HUES64 (cell line): ENCODE data around the gene AMOTL2.
A peak's percentile ranks its signal among the peaks of the same experiment; 100 is the strongest.

Experiments
- H3K27ac ChIP-seq: 2 replicates; pipeline ENCODE4 v1.7.0; 2013; ENCODE audit warnings: low read depth, low read length, inconsistent platforms
- H3K27me3 ChIP-seq: 2 replicates; pipeline ENCODE4 v1.6.1; 2013; ENCODE audit warnings: mild to moderate bottlenecking, low read length; ENCODE audit not compliant: insufficient read depth
- H3K36me3 ChIP-seq: 2 replicates; pipeline ENCODE4 v1.6.1; 2013; ENCODE audit warnings: mild to moderate bottlenecking, low read length; ENCODE audit not compliant: insufficient read depth
- H3K4me1 ChIP-seq: 2 replicates; pipeline ENCODE4 v1.6.1; 2013; ENCODE audit warnings: mild to moderate bottlenecking, low read length, moderate library complexity; ENCODE audit not compliant: insufficient read depth
- H3K4me3 ChIP-seq: 2 replicates; pipeline ENCODE4 v1.5.1; 2013; ENCODE audit warnings: mild to moderate bottlenecking, low read length, moderate library complexity
- H3K9ac ChIP-seq: 2 replicates; pipeline ENCODE4 v1.6.1; 2013; ENCODE audit warnings: mild to moderate bottlenecking, low read depth, low read length
- H3K9me3 ChIP-seq: 2 replicates; pipeline ENCODE4 v1.6.1; 2013; ENCODE audit warnings: low read depth, low read length; ENCODE audit not compliant: insufficient read depth
- WGBS: fragments of 150-250, 120-280 bp; methylation state at CpG from one replicate; pipeline ENCODE4 v1.1.7; 2013; ENCODE audit warnings: missing lambda C conversion rate; 5-methylcytosine and 5-hydroxymethylcytosine counted together

The AMOTL2 gene

GRCh38 chr3:134320749-134321148 is 53.5 kb downstream of the AMOTL2 start:
- Histone ChIP-seq H3K4me1 (peaks cover 10% of the 10 kb centered on the region; the same call in 1 of the 2 replicates), H3K27me3 (no peaks in the 10 kb centered on the region), H3K9me3 (no peaks in the 10 kb centered on the region), H3K27ac (no peak overlapping the region), H3K4me3 (no peak overlapping the region), H3K36me3 (no peaks in the 10 kb centered on the region), H3K9ac (no peak overlapping the region)
- 85% methylated on average over 6 of the region's 6 CpGs for WGBS

DNA sequence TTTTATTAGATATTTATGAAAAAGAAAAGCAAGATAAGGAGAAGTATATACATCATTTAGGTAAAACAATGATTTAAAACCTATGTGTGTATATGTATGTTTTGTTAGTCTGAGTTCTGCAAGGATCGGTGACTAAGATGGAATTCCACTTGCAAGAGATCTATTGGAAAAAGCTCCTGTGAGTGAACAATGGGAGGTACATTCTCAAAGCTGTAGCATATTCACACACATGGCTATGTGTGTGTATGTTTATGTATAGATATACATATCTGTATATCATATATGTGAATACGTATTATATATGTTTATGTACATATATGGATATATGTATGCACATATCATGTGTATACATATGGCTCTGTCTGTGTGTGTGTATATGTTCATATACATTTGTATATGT is 54.3 kb downstream of the AMOTL2 start:
- Histone ChIP-seq H3K4me1 (peaks cover 17% of the 10 kb centered on the region), H3K9ac (no peak overlapping the region), H3K4me3 (no peak overlapping the region), H3K9me3 (no peaks in the 10 kb centered on the region), H3K36me3 (no peaks in the 10 kb centered on the region), H3K27ac (no peak overlapping the region), H3K27me3 (peaks cover 4% of the 10 kb centered on the region)
- 97% methylated on average over 1 of the region's 2 CpGs for WGBS

DNA sequence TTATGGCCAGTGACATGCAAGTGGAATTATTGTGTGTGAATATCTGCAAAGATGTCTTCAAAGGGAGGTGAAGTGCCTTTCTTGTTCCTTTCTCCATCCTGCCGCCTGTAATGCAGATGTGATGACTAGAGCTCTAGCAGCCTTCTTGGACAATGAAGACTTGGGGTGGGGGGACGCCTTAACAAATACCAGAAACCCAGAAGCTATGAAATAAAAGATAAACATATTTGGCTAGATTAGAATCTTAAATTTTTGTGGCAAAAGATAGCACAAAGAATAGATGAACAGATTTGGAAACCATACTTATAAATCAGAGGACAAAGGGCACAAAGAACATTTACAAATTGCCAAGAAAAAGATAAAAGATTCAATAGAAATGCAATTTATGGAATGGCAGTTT is 56.1 kb downstream of the AMOTL2 start:
- H3K36me3 ChIP-seq, result no peaks in the 10 kb centered on the region
- H3K27ac ChIP-seq, result no peak overlapping the region
- no peak overlapping the region for H3K9ac ChIP-seq
- no peak overlapping the region for H3K4me3 ChIP-seq
- H3K9me3 ChIP-seq, result no peaks in the 10 kb centered on the region
- WGBS, result 100% methylated on average over 2 of the region's 2 CpGs
- peaks cover 19% of the 10 kb centered on the region for H3K27me3 ChIP-seq
- peaks cover 31% of the 10 kb centered on the region for H3K4me1 ChIP-seq

GRCh38 chr3:134317106-134317947 is 56.9 kb downstream of the AMOTL2 start:
- Histone ChIP-seq H3K36me3 (no peaks in the 10 kb centered on the region), H3K9ac (no peak overlapping the region), H3K9me3 (no peaks in the 10 kb centered on the region), H3K27me3 (peaks cover 25% of the 10 kb centered on the region), H3K27ac (no peak overlapping the region), H3K4me1 (peaks cover 31% of the 10 kb centered on the region), H3K4me3 (no peak overlapping the region)
- 97% methylated on average over 6 of the region's 6 CpGs for WGBS

DNA sequence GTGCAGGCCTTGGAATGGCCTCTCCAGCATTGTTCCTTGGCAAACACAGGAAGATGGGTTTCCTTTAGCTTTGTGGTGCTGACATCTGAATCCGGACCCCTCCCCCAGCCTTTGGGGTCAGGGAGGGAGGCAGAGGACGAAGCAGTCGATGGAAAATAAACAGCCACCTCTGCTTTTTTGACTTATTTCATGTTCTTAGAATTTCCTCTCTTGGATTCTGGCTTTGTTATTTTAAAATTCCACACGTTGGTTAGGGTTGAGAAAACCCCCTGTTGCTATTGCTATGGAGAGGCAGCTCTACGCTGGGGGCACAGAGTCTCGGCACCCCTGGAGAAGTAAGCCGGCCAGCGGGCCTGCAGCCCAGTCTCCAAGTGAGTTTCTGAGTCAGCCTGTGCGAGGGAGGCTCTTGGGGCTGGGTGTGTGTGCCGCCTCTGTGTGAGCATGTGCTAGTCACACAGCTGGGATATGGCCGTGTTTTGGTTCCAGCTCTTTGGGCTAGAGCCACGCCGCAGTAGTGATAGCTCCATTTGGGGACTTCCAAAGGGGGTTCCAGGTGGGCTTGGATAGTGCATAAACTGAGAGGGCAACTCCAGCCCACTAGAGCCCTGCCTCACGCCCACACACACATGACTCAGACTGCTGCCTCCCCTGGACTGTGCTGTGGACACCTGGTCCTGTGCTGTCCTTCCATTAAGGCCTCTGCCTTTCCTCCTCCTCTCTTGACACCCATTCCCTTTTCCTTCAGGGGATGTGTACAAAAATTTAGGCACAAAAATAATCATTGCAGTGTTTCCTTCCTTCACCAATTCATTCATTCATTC is 58.8 kb downstream of the AMOTL2 start:
- Histone ChIP-seq H3K36me3 (no peaks in the 10 kb centered on the region), H3K27ac (no peak overlapping the region; the same call in 1 of the 2 replicates), H3K9me3 (no peaks in the 10 kb centered on the region), H3K9ac (no peak overlapping the region), H3K27me3 (peaks cover 25% of the 10 kb centered on the region), H3K4me1 (peaks cover 29% of the 10 kb centered on the region), H3K4me3 (no peak overlapping the region)
- 47% methylated on average over 14 of the region's 14 CpGs for WGBS

DNA sequence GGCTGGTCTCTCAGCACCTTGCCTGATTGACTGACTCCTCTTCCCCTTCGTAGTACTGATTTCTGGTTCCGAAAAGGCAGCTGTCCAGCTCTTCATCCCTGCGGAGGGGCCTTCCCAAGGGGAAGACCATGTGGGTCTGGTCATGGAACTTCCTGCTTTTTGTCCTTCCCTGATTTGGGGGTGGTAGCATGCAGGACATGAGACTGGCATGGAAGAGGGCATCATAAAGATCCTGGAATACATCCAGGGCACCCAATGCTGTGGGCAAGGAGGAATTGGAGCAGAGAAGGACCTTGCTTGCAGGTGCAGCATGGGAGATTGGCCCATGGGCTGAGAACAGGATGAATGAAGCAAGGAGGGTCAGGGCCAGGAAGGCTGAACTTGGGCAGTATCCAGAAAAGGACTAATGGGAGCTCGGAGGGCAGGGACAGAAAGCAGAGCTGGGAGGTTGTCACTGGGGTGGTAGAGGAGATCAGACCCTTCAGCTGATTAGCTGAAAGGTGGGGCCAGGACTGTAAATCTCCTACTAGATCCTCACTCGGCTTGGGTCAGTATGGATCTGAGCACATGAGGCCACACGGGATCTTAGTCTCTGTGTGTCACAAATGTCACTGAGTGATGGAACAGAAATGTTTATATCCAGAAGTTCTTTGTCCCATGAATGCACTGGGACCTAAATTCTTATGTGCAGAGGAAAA is 59.5 kb downstream of the AMOTL2 start:
- Histone ChIP-seq H3K27me3 (peaks cover 25% of the 10 kb centered on the region), H3K9ac (no peak overlapping the region), H3K9me3 (no peaks in the 10 kb centered on the region), H3K36me3 (no peaks in the 10 kb centered on the region), H3K4me3 (no peak overlapping the region), H3K4me1 (peaks cover 33% of the 10 kb centered on the region), H3K27ac (no peak overlapping the region)
- WGBS, result 88% methylated on average over 6 of the region's 6 CpGs

DNA sequence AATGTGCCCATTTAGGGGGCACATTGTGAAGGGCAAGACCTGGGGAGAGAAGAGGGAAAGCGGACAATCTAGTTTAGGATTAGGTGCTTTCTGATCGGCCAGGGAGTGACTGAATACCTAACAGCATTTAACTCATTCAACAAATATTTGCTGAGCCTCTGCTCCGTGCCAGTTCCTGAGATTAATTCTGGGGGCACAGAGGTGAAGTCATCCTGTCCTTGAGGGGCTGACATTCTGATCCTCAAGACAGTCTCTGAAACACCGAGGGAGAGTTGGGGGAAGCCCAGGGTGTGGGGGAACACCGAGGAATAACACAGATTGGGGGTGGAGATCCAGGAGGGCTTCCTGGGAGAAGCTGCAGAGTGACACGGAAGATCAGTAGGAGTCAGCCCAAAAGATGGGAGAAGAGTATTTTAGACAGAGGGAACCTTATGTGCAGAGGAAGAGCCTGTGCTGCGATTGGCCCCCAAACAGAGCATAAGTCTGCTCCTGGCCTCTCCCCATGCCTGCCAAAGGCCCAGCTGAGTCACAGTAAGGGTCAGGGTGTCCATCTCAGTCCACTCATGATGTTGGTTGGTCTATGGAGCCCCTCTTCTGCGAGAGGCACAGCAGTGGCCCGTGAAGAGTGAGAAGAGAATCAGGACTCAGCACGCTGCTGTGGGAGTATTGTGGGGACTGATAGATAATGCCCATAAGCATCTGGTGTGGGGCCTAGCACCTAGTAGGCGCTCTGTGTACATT is 60.2 kb downstream of the AMOTL2 start:
- WGBS, result 78% methylated on average over 11 of the region's 11 CpGs
- Histone ChIP-seq H3K4me3 (peak overlapping the region; percentile 46), H3K9ac (peak overlapping the region; percentile 72)

GRCh38 chr3:134312873-134313846 is 61.1 kb downstream of the AMOTL2 start:
- H3K4me3 ChIP-seq, result peak overlapping the region; percentile 46
- peaks cover 35% of the 10 kb centered on the region for H3K4me1 ChIP-seq
- H3K27me3 ChIP-seq, result peaks cover 25% of the 10 kb centered on the region
- no peaks in the 10 kb centered on the region for H3K36me3 ChIP-seq
- H3K9me3 ChIP-seq, result no peaks in the 10 kb centered on the region
- peak overlapping the region; percentile 72 for H3K9ac ChIP-seq
- 36% methylated on average over 74 of the region's 74 CpGs for WGBS
- peak overlapping the region; percentile 91 for H3K27ac ChIP-seq

More for the DNA sequence above, 60.2 kb downstream of the AMOTL2 start:
- H3K9me3 ChIP-seq, result no peaks in the 10 kb centered on the region
- H3K27ac ChIP-seq, result peak overlapping the region; percentile 91
- peaks cover 25% of the 10 kb centered on the region for H3K27me3 ChIP-seq
- H3K4me1 ChIP-seq, result peaks cover 33% of the 10 kb centered on the region
- H3K36me3 ChIP-seq, result no peaks in the 10 kb centered on the region

GRCh38 chr3:134312072-134312872 is 62.0 kb downstream of the AMOTL2 start:
- Histone ChIP-seq H3K27ac (no peak overlapping the region), H3K4me1 (peaks cover 36% of the 10 kb centered on the region), H3K27me3 (peaks cover 25% of the 10 kb centered on the region), H3K9ac (peak overlapping the region; percentile 3; the same call in 1 of the 2 replicates), H3K36me3 (no peaks in the 10 kb centered on the region), H3K4me3 (no peak overlapping the region; the same call in 1 of the 2 replicates), H3K9me3 (no peaks in the 10 kb centered on the region)
- 88% methylated on average over 28 of the region's 28 CpGs for WGBS
